HepG2 (cell line): ENCODE data around the gene ADGRE2. TPM values are rescaled to one million over a fixed set of nuclear protein-coding genes. Genes with fewer than 3 reads are reported as not detected.
"Not testable (repeated sequence)": the region's sequence is repeated elsewhere in the genome, so short reads cannot be mapped to it uniquely, and the experiment has no call there.

ENCODE experiments used
- ATAC-seq: fragments of 200-7000 bp; cut with Tn5 transposase; 3 replicates; pipeline ENCODE4 v1.9.1; 2020; ENCODE audit warnings: mild to moderate bottlenecking, moderate library complexity
- BruUV-seq: library from RNA; stranded (reverse); fragments of 400-500 nt; replicated peaks from 2 replicates; lab custom pipeline; 2021; lab: Mats Ljungman, UMichigan
- CTCF ChIA-PET: fragments of 300-600 bp; formaldehyde crosslinking; extraction: SDS; loops from one replicate; lab custom pipeline; 2021; ENCODE audit warnings: low total read pairs, inconsistent platforms, low intra/inter-chr PET ratio; lab: Yijun Ruan, JAX
- POLR2A ChIA-PET: fragments of 350-600 bp; sonication (Branson Sonifier 250); formaldehyde crosslinking; loops from one replicate; lab custom pipeline; 2020; ENCODE audit warnings: antibody characterized with exemption, inconsistent platforms; lab: Yijun Ruan, JAX
- DNase-seq: peaks from one replicate; pipeline ENCODE4 v3.0.0-alpha.2; 2015; ENCODE audit warnings: low spot score
- FAIRE-seq: peaks from 3 replicates; lab custom pipeline; 2011; peaks lifted over from hg19 to GRCh38; lab: Jason Lieb, UNC
- H2AFZ ChIP-seq: one replicate; pipeline ENCODE4 v1.6.1; 2011; ENCODE audit warnings: low read length, inconsistent platforms
- H3K27ac ChIP-seq: fragments of 300-600 bp; 3 replicates; pipeline ENCODE4 v1.8.0; 2011; ENCODE audit warnings: mixed run types, mild to moderate bottlenecking, mixed read lengths, low read length, inconsistent platforms; ENCODE audit not compliant: insufficient read depth; ENCODE audit errors: extremely low read length
- H3K27me3 ChIP-seq, 2 experiments: fragments of 200-600 bp in 1 of 2; 2 replicates in 1 of 2; 3 replicates in 1 of 2; pipeline versions ENCODE4 v1.6.0 to v1.8.0; 2011; ENCODE audit warnings: low read length in 2 of 2, mild to moderate bottlenecking in 2 of 2, moderate library complexity in 2 of 2, inconsistent platforms in 1 of 2; ENCODE audit not compliant: insufficient read depth in 2 of 2, control insufficient read depth in 1 of 2
- H3K36me3 ChIP-seq, 2 experiments: fragments of 200-600 bp in 1 of 2; replicated peaks in 1 of 2; 2 replicates in 1 of 2; 3 replicates in 1 of 2; pipeline versions ENCODE4 v1.5.1 to v1.8.0; 2011; ENCODE audit warnings: low read length in 2 of 2, inconsistent platforms in 1 of 2; ENCODE audit not compliant: insufficient read depth in 2 of 2, control insufficient read depth in 1 of 2
- H3K4me1 ChIP-seq: 2 replicates; pipeline ENCODE4 v1.5.1; 2012; ENCODE audit warnings: low read length, inconsistent platforms; ENCODE audit not compliant: insufficient read depth
- H3K4me2 ChIP-seq: 2 replicates; pipeline ENCODE4 v1.6.0; 2011; ENCODE audit warnings: low read depth, low read length, inconsistent platforms
- H3K4me3 ChIP-seq, 3 experiments: fragments of 200-600 bp in 1 of 3; sonication (generic), shearing (Covaris generic) in 1 of 3; replicated peaks in 1 of 3; 2 replicates each; pipeline ENCODE4 v1.5.1; 2011 to 2016; ENCODE audit warnings: low read length in 3 of 3, inconsistent platforms in 2 of 3, low read depth in 2 of 3, mild to moderate bottlenecking in 2 of 3, control low read depth in 1 of 3, mixed read lengths in 1 of 3; ENCODE audit not compliant: insufficient read depth in 1 of 3
- H3K79me2 ChIP-seq: one replicate; pipeline ENCODE4 v1.6.1; 2011; ENCODE audit warnings: low read length, inconsistent platforms; ENCODE audit not compliant: insufficient read depth
- H3K9ac ChIP-seq: 2 replicates; pipeline ENCODE4 v1.6.0; 2011; ENCODE audit warnings: mild to moderate bottlenecking, low read depth, low read length, inconsistent platforms; ENCODE audit not compliant: insufficient read depth
- H3K9me3 ChIP-seq: 2 replicates; pipeline ENCODE4 v1.5.1; 2012; ENCODE audit warnings: mild to moderate bottlenecking, low read length
- H4K20me1 ChIP-seq: 2 replicates; pipeline ENCODE4 v1.6.0; 2011; ENCODE audit warnings: inconsistent platforms, mild to moderate bottlenecking, low read length, moderate library complexity; ENCODE audit not compliant: insufficient read depth
- HNRNPK ChIP-seq: fragments of 200-400 bp; formaldehyde crosslinking; IDR thresholded peaks from 2 replicates; pipeline ENCODE4 v1.6.1; 2018; ENCODE audit warnings: low read length, low read depth, moderate library complexity, mild to moderate bottlenecking; ENCODE audit not compliant: poor library complexity, severe bottlenecking
- RFXANK ChIP-seq: IDR thresholded peaks from 2 replicates; pipeline ENCODE4 v1.6.1; 2016
- ZNF333 ChIP-seq: sonication (generic); formaldehyde crosslinking; IDR thresholded peaks from 2 replicates; pipeline ENCODE4 v1.4.0; 2020; ENCODE audit warnings: mild to moderate bottlenecking, missing genetic modification reagents, borderline replicate concordance
- WGBS: methylation state at CpG from one replicate; pipeline ENCODE4 v1.1.6; 2017; ENCODE audit warnings: low lambda C conversion rate; 5-methylcytosine and 5-hydroxymethylcytosine counted together
- in situ Hi-C: cut with HindIII; loops from 2 replicates; pipeline ENCODE4 v1.10.0; 2017; ENCODE audit warnings: low pct_unique_long_range_greater_than_20kb; ENCODE audit not compliant: extremely low pct_ligation_motif_present
- intact Hi-C: fragments of 100-400 bp; cut with micrococcal nuclease; formaldehyde crosslinking; loops from one replicate; pipeline ENCODE4 v1.10.0; 2022; ENCODE audit not compliant: unreplicated experiment
- polyA plus RNA-seq, 8 experiments: library from polyadenylated mRNA; depleted of rRNA in 3 of 8; stranded (reverse) in 7 of 8; unstranded in 1 of 8; fragments of >200 nt; fragmentation: Illumina TruSeq in 4 of 8; extraction: Trizol in 4 of 8; gene quantifications; 2 replicates each; pipeline versions ENCODE4 v1.2.1 to v1.2.3, GENCODE V29; 2011 to 2016; ENCODE audit warnings: low read depth in 4 of 8, missing spikeins in 1 of 8, mixed read lengths in 1 of 8; ENCODE audit not compliant: insufficient read depth in 1 of 8
- total RNA-seq, 5 experiments: library from RNA; depleted of rRNA; stranded (reverse); fragments of >200 nt; fragmentation: Illumina TruSeq; extraction: Trizol; gene quantifications; 2 replicates each; pipeline ENCODE4 v1.2.3, GENCODE V29; 2016; ENCODE audit warnings: low read depth in 1 of 5

ADGRE2 gene
- total and polyA plus RNA-seq, 2 of the 13 experiments (the other 11 are each of a cell fraction or from before 2014, with no cell fraction given) = 0.04 TPM; not detected in 1

GRCh38 chr19:14773722-14774121 lies 4.6 kb downstream of the ADGRE2 start:
- H3K79me2 ChIP-seq, H3K9me3 ChIP-seq, H3K27me3 ChIP-seq, intact Hi-C loops, H3K4me2 ChIP-seq, H2AFZ ChIP-seq, ATAC-seq, H3K9ac ChIP-seq, FAIRE-seq, H4K20me1 ChIP-seq, H3K27ac ChIP-seq, DNase-seq, H3K36me3 ChIP-seq, BruUV-seq, H3K4me1 ChIP-seq, H3K4me3 ChIP-seq, in situ Hi-C loops, CTCF ChIA-PET, POLR2A ChIA-PET: not testable (repeated sequence)
- WGBS = 43% methylated on average over 6 of the region's 9 CpGs

DNA sequence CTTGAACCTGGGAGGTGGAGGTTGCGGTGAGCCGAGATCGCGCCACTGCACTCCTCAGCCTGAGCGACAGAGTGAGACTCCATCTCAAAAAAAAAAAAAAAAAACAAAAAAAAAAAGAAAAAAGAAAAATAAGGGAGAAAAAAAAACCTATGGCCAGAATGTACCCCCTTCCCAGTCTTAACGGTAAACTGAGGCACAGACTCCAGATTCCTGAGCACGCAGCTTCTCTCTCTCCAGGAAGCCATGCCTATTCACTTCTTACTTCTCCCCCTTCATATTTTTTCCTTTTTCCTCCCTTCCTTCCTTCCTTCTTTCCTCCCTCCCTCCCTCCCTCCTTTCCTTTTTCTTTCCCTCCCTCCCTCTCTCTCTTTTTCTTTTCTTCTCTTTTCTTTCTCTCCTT lies 5.4 kb downstream of the ADGRE2 start:
- TF ChIP-seq RFXANK (CRISPR knock-in tag) (no peak), ZNF333 (CRISPR knock-in tag) (no peak), HNRNPK (peak; percentile 58)
- no peak for DNase-seq
- H4K20me1 ChIP-seq = no peaks in the 10 kb centered on the region
- intact Hi-C loops (no loop called here), in situ Hi-C loops (no loop called here)
- no peak overlapping the region for H3K9ac ChIP-seq
- ChIA-PET CTCF (no interaction called here), POLR2A (no interaction called here)
- no peak overlapping the region for H3K4me2 ChIP-seq
- H3K27ac ChIP-seq = no peak overlapping the region
- no TSS peak for BruUV-seq
- H3K27me3 ChIP-seq = 0 out of 5 replicates have a peak, but pooled peaks cover 0 to 5% of the 10 kb centered on the region in 2 experiments
- no peak overlapping the region for H3K4me3 ChIP-seq
- WGBS = 70% methylated on average over 7 of the region's 7 CpGs
- no peaks in the 10 kb centered on the region for H3K4me1 ChIP-seq
- no peak overlapping the region for H2AFZ ChIP-seq
- ATAC-seq = no peak
- no peaks in the 10 kb centered on the region for H3K9me3 ChIP-seq
- FAIRE-seq = no peak
- H3K79me2 ChIP-seq = no peaks in the 10 kb centered on the region
- no peaks in the 10 kb centered on the region for H3K36me3 ChIP-seq
